H1 (cell line): ENCODE measurements around the gene RBM20. TPM values are rescaled to one million over a fixed set of nuclear protein-coding genes. Genes with fewer than 3 reads are reported as not detected.

Experiments
- KDM4A ChIP-seq: IDR thresholded peaks from one replicate; pipeline ENCODE4 v1.7.1; 2012; ENCODE audit warnings: low read depth, mild to moderate bottlenecking, moderate library complexity, low read length, inconsistent platforms; ENCODE audit not compliant: severe bottlenecking
- POLR2A ChIP-seq, 2 experiments: IDR thresholded peaks; 1 replicate in 1 of 2; 2 replicates in 1 of 2; pipeline ENCODE4 v1.6.1; 2011; ENCODE audit warnings: low read depth in 2 of 2, low read length in 2 of 2, mild to moderate bottlenecking in 2 of 2; ENCODE audit errors: control extremely low read depth in 1 of 2
- RFX5 ChIP-seq: IDR thresholded peaks from 2 replicates; pipeline ENCODE4 v1.6.1; 2011; ENCODE audit warnings: low read depth, low read length, improper control_type of control experiment, borderline replicate concordance
- ZNF274 ChIP-seq: IDR thresholded peaks from 2 replicates; pipeline ENCODE4 v1.7.0; 2012; ENCODE audit warnings: low read length, borderline replicate concordance; ENCODE audit errors: extremely low read depth
- polyA plus RNA-seq, 7 experiments: library from polyadenylated mRNA; depleted of rRNA in 3 of 7; stranded (reverse) in 5 of 7; unstranded in 2 of 7; fragments of >200 nt in 5 of 7; fragments of 200-250 nt in 2 of 7; gene quantifications; 1 replicate in 5 of 7; 2 replicates in 1 of 7; 4 replicates in 1 of 7; pipeline versions ENCODE4 v1.2.1 to v1.2.3, GENCODE V29; 2011 to 2013; ENCODE audit warnings: missing spikeins in 2 of 7, mixed read lengths in 2 of 7
- total RNA-seq: library from RNA; stranded (reverse); fragmentation: NEBNext Ultra II Directional; extraction: Animal tissue kit (Norgen Biotek cat#: 25700); gene quantifications from 2 replicates; pipeline ENCODE4 v1.2.1, GENCODE V29; 2021
- TF ChIP-seq, protein P1 (sequence below): IDR thresholded peaks from 2 replicates; pipeline ENCODE4 v1.6.1; 2011; ENCODE audit warnings: low read length, improper control_type of control experiment

The RBM20 gene
- total and polyA plus RNA-seq, 2 of the 8 experiments (the other 6 are each of a cell fraction or from before 2014, with no cell fraction given) = 0.05 to 0.63 TPM

DNA sequence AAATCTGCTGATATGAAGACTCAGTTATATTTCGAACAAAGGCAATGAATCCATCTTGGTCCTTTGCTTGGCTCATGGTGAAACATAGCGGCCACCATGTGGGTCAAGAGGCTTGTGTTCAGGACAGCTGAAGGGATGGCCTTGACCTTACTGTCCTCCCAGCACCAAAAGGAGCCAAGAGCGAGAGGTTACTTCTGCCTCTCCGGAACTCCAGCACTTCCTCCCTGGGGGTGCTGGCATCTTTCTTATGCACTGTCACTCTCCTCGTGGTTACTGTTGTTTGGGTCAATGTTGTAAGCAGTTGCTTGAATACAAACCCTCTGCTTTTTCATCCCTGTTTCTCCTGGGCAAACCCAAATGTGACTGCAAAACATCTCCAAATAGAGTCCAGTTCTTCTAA, 100.6 kb downstream of the RBM20 start (continued):
- TF ChIP-seq, protein P1, sequence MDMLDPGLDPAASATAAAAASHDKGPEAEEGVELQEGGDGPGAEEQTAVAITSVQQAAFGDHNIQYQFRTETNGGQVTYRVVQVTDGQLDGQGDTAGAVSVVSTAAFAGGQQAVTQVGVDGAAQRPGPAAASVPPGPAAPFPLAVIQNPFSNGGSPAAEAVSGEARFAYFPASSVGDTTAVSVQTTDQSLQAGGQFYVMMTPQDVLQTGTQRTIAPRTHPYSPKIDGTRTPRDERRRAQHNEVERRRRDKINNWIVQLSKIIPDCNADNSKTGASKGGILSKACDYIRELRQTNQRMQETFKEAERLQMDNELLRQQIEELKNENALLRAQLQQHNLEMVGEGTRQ = no peak
- TF ChIP-seq RFX5 (no peak), KDM4A (no peak), POLR2A (IDR thresholded peaks at IDR 0.05; ENCODE audit: control extremely low read depth in 1 of 2, low read depth in 2 of 2, low read length in 2 of 2) (no peak), ZNF274 (no peak)
- TF ChIP-seq, all 59 proteins: peak for 0
